ENCODE data around the gene INPP5J.

GRCh38 chr22:31120230-31120629, 2.5 kb upstream of the INPP5J start:
- TF ChIP-seq CTCF (conservative IDR thresholded peaks at IDR 0.05; ENCODE audit: low read depth, low read length) (no peak), EZH2 (IDR thresholded peaks at IDR 0.05; ENCODE audit: borderline replicate concordance, low read depth, low read length, poor library complexity, severe bottlenecking) (no peak)

All from A673 (cell line).